ENCODE measurements around the gene CARMIL1. TPM values are rescaled to one million over a fixed set of nuclear protein-coding genes. Genes with fewer than 3 reads are reported as not detected.

Gene CARMIL1
- total RNA-seq, 2 donors from 2014 or later: 28.7 to 31.6 TPM

DNA sequence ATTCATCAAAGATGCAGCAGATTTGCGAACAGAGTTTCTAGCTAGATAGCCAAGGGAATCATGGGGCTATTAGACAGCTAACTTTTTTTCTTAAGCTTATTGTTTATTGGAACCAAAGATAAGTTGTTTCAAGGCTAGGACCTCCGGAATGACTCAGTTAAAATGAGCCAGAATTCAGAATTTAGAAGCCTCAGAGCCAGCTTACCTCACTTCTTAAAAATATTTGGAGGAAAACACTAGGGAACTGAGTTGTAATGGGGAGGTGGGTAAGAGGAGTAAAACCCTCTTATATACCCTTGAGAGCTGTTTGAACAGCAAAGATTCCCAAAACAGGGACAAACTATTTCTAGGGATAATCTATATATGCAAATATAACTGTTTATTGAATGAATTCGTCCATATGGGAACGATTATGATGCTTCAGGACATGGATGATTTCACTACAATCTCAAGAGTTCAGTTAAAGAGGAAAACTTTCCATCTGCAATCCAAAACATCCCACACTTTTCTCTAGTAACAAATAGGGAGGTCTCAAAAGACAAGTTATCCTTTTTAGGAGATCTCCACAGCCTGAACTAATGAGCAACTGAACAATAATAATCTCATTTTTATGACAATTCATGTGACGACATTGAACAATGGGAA lies 12.6 kb upstream of the CARMIL1 start:
- Histone ChIP-seq H3K4me3 (ENCODE audit: low read length) (no peak overlapping the region), H3K27ac (ENCODE audit: low read depth, low read length) (no peak overlapping the region), H3K36me3 (ENCODE audit: control insufficient read depth, insufficient read depth, low read length) (no peaks in the 10 kb centered on the region), H3K4me1 (ENCODE audit: control insufficient read depth, insufficient read depth, low read length) (peaks cover 2% of the 10 kb centered on the region), H3K9ac (ENCODE audit: extremely low read depth, low read length, poor library complexity, severe bottlenecking) (no peak overlapping the region), H3K9me3 (ENCODE audit: control insufficient read depth, low read length) (no peaks in the 10 kb centered on the region), H3K27me3 (ENCODE audit: control insufficient read depth, insufficient read depth, low read length, poor library complexity, severe bottlenecking) (no peaks in the 10 kb centered on the region)
- no peaks in the 10 kb centered on the region for H3K36me3 Mint-ChIP-seq (ENCODE audit: low read depth)
- H3K27ac Mint-ChIP-seq: no peak overlapping the region
- no peak for DNase-seq
- H3K9me3 Mint-ChIP-seq: peaks cover 5% of the 10 kb centered on the region
- no peaks in the 10 kb centered on the region for H3K27me3 Mint-ChIP-seq (ENCODE audit: insufficient read depth)
- TF ChIP-seq, protein P1, sequence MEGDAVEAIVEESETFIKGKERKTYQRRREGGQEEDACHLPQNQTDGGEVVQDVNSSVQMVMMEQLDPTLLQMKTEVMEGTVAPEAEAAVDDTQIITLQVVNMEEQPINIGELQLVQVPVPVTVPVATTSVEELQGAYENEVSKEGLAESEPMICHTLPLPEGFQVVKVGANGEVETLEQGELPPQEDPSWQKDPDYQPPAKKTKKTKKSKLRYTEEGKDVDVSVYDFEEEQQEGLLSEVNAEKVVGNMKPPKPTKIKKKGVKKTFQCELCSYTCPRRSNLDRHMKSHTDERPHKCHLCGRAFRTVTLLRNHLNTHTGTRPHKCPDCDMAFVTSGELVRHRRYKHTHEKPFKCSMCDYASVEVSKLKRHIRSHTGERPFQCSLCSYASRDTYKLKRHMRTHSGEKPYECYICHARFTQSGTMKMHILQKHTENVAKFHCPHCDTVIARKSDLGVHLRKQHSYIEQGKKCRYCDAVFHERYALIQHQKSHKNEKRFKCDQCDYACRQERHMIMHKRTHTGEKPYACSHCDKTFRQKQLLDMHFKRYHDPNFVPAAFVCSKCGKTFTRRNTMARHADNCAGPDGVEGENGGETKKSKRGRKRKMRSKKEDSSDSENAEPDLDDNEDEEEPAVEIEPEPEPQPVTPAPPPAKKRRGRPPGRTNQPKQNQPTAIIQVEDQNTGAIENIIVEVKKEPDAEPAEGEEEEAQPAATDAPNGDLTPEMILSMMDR (conservative IDR thresholded peaks at IDR 0.05): no peak
- peaks cover 5% of the 10 kb centered on the region for H3K4me1 Mint-ChIP-seq
- H3K4me3 Mint-ChIP-seq: no peak overlapping the region
- WGBS, 2 experiments (ENCODE audit: insufficient coverage in 1 of 2, insufficient read length in 1 of 2): 70 to 82% methylated on average over 2 to 5 of the region's 5 CpGs

DNA sequence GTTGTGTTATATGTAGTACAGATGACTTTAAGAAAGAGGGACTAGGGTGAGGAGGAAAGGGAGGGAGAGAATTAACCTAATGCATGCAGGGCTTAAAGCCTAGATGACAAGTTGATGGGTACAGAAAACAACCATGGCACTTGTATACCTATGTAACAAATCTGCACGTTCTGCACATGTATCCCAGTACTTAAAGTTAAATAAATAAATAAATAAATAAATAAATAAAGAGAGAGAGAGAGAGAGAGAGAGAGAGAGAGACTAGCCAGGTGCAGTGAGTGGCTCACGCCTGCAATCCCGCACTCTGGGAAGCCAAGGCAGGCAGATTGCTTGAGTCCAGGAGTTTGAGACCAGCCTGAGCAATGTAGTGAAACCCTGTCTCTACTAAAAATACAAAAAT lies 11.5 kb upstream of the CARMIL1 start:
- Histone ChIP-seq H3K4me3 (ENCODE audit: low read length) (no peak overlapping the region), H3K9me3 (ENCODE audit: control insufficient read depth, low read length) (no peaks in the 10 kb centered on the region), H3K9ac (ENCODE audit: extremely low read depth, low read length, poor library complexity, severe bottlenecking) (no peak overlapping the region), H3K4me1 (ENCODE audit: control insufficient read depth, insufficient read depth, low read length) (peaks cover 2% of the 10 kb centered on the region), H3K27ac (ENCODE audit: low read depth, low read length) (no peak overlapping the region), H3K36me3 (ENCODE audit: control insufficient read depth, insufficient read depth, low read length) (no peaks in the 10 kb centered on the region), H3K27me3 (ENCODE audit: control insufficient read depth, insufficient read depth, low read length, poor library complexity, severe bottlenecking) (no peaks in the 10 kb centered on the region)
- H3K4me3 Mint-ChIP-seq: no peak overlapping the region
- TF ChIP-seq, protein P1 (conservative IDR thresholded peaks at IDR 0.05): no peak
- peaks cover 2% of the 10 kb centered on the region for H3K27me3 Mint-ChIP-seq (ENCODE audit: insufficient read depth)
- H3K9me3 Mint-ChIP-seq: peaks cover 5% of the 10 kb centered on the region
- no peaks in the 10 kb centered on the region for H3K36me3 Mint-ChIP-seq (ENCODE audit: low read depth)
- H3K27ac Mint-ChIP-seq: no peak overlapping the region
- DNase-seq: no peak
- WGBS, 2 experiments (ENCODE audit: insufficient coverage in 1 of 2, insufficient read length in 1 of 2): 92 to 100% methylated on average over 2 of the region's 3 CpGs
- peaks cover 5% of the 10 kb centered on the region for H3K4me1 Mint-ChIP-seq

DNA sequence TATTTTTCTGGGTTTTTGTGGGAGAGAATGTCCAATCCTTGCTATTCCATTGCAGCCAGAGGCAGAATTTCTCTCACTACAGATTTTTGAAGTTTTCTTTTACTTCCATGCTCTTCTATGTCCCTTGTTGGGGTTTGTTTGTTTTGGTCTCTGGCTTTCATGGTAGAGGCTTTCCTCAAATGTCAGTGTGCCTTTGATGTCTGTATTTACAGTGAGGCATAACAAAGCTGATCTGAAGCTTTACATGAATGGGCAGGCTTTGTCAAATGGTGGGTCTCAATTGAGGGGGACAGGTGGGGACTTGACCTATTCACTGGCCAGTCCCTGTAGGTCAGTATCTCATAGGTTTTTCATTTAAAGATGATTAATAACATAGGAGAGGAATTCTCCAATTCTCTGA lies 8.6 kb upstream of the CARMIL1 start:
- TF ChIP-seq, protein P1 (conservative IDR thresholded peaks at IDR 0.05): no peak
- DNase-seq: no peak
- no peaks in the 10 kb centered on the region for H3K36me3 ChIP-seq (ENCODE audit: control insufficient read depth, insufficient read depth, low read length)
- peaks cover 2% of the 10 kb centered on the region for H3K27me3 Mint-ChIP-seq (ENCODE audit: insufficient read depth)
- H3K4me1 Mint-ChIP-seq: peaks cover 5% of the 10 kb centered on the region
- no peak overlapping the region for H3K4me3 ChIP-seq (ENCODE audit: low read length)
- H3K4me3 Mint-ChIP-seq: no peak overlapping the region
- no peak overlapping the region for H3K27ac Mint-ChIP-seq
- no peaks in the 10 kb centered on the region for H3K36me3 Mint-ChIP-seq (ENCODE audit: low read depth)
- no peak overlapping the region for H3K9ac ChIP-seq (ENCODE audit: extremely low read depth, low read length, poor library complexity, severe bottlenecking)
- no peak overlapping the region for H3K27ac ChIP-seq (ENCODE audit: low read depth, low read length)
- no peaks in the 10 kb centered on the region for H3K27me3 ChIP-seq (ENCODE audit: control insufficient read depth, insufficient read depth, low read length, poor library complexity, severe bottlenecking)
- no peaks in the 10 kb centered on the region for H3K9me3 ChIP-seq (ENCODE audit: control insufficient read depth, low read length)
- peaks cover 5% of the 10 kb centered on the region for H3K9me3 Mint-ChIP-seq
- H3K4me1 ChIP-seq (ENCODE audit: control insufficient read depth, insufficient read depth, low read length): peaks cover 2% of the 10 kb centered on the region

Measured in endodermal cell (in vitro differentiated cells).